Dermis blood vessel endothelial cell (primary cell): ENCODE measurements around the gene EVA1A. TPM values are rescaled to one million over a fixed set of nuclear protein-coding genes. Genes with fewer than 3 reads are reported as not detected.

Experiments
- DNase-seq: peaks from one replicate; pipeline ENCODE4 v3.0.0; 2010
- total RNA-seq: library from RNA; depleted of rRNA; stranded (reverse); fragments of >200 nt; gene quantifications from 2 replicates; pipeline ENCODE4 v1.2.3, GENCODE V29; 2014

EVA1A gene
- total RNA-seq, 1 donor from 2014 or later: 90.5 TPM

DNA sequence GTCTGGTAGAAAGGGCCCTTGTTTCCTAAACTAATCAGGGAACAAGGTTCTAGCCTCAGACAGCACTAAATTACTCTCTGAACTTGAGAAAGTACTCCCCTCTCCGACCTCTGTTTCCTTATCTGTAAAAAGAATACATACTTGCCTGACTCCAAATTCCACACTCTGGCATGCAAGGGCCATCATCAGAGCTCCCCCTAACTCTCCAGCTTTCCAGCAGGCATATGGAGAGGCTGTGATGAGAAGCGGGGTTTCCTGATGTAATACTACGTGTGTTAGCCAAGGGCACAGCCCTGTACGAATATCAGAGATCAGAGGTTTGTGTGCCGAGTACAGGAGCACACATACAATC lies 1.8 kb upstream of the EVA1A start:
- DNase-seq: peak; percentile 52

DNA sequence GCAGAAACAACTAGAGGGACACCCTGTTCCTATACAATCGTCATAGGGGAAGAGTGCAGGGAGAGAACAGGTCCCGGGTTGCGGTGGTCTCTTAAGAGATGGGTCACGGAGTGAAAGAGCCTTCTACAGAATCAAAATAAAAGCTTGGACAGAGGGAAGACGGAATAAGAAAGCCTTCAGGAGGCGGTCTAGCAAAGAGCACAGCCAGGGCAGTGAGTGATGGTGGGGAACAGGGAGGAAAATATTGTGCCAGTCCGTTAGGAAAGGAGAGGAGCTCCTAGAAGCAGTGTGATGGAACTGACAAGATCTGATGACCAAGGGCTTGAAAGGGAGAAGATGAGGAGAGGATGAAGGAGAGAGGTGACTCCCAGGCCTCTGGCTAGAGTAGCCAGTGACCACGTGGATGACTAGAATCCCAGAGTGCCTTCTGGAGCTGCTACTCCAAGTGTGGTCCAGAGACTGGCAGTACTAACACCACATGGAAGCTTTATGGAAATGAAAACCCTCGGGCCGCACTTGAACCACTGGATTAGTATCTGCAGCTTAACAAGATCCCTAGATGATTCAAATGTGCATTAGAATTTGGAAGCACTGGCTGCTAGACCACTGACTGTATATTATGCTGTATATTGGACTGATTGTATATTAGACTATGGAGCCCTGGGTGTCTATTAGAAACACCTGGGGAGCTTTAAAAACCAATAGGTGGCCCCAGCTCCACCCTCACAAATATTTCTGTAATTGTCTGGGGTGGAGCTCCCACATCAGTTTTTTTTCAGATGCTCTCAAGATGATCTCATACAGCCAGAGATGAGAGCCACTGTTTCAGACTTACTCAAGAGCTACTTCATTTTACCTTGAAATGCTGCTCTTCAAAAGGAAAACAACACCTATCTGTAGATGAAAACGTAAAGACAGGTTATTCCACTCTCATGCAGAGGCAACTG lies 1.1 kb upstream of the EVA1A start:
- DNase-seq: no peak

DNA sequence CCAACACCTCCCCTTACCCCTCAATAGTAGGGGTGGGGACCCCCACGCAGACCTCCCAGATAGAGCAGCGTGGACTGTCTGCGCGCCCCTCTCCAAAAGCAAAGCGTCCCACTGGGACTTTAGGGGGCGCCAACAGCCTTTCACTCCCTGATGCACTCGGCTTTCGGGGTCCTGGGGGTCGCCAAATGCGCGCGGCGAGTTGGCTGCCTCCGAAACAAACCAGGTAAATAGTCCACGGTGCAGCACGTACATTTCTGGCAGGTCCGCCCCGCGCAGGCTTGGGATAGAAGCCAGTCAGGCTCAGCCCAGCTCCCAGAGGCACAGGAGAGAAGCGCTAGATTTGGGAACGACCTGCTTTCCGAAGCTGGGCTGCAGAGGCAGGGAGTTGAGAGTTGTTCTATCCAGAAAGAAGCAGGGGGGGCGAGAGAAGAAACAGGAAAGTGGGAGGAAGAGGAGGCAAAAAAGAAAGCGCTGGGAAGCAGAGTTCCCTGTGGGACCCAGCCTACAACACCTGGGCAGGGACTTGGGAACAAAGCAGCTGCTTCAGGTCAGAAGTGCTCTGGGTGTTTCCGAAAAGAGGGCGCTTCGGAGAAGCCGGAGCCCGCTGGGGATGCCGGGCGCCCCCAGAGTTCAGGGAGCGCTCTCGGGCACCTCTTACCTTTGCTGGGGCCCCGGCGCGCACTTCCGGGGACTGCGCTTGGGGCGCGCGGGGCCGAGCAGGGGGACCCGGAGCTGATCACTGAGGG lies 544 bp downstream of the EVA1A start:
- peak; percentile 49 for DNase-seq

DNA sequence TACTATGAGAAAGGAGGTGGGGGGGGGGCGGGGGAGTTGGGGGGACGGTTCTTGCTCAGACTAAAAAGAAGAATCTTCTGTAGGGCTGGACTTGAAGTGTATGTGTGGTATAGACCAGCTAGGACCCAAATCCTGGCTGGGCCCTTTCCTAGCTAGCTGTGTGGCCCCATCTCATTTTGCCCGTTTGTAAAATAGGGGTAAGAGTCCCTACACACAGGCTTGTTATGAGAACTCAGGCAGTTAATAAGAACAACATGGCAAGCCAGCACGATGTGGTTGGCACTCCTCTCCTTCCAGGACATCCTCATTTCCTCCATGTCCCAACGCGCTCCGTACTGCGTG lies 1.1 kb downstream of the EVA1A start:
- DNase-seq: no peak

DNA sequence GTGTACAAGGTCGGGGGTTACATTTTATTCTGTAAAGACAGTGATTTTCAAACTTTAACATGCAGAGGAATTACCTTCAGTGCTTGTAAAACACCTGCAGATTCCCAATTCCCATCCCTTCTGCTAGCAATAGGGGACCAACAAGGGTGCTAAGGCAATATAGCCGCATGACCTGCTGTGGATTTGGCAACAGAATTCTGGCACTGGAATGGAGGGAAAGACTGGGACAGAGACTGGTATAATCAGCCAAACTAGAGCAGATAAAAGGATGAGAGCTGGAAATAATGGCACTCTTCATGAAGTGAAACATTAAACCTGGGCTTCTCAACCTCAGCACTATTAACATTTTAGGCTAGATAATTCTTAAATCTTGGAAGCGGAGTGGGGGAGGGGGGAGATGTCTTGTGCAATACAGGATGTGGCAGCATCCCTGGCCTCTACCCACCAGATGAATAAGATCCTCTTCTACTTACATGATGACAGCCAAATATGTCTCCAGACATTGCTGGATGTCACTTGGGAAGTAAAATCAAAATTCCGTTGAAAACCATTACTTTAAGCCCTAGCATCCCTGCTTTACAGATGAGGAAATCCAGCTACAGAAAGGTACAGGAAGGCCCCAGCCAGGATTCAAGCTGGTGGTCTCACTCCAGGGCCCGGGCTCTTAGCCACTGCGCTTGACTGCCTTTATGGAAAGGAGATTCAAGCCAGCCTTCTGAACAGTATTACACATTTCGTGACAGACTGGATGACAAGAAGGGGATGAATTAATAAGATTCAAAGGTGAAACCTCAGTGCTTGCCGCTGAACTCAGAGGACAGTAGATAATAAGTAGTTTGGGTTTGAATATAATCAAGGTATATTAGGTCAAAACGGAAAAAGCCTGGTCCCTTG lies 1.7 kb downstream of the EVA1A start:
- no peak for DNase-seq

DNA sequence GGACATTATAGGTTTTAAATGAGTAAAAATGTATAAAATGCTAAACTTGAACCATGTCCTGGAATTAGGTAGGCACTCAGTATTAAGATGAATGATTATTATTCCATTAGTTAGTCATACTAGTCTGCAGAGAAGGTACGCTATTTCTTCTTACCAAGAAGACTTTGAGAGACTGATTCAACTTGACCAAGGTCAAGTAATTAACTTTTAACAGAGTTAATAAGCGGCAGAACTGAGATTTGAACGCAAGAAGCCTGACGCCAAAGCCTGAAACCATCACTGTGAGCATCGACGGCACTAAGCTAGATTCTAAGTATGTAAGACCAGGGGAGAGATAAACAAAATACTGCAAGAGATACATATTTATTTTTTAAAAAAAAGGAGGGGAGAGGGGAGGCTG lies 2.6 kb downstream of the EVA1A start:
- DNase-seq: no peak

DNA sequence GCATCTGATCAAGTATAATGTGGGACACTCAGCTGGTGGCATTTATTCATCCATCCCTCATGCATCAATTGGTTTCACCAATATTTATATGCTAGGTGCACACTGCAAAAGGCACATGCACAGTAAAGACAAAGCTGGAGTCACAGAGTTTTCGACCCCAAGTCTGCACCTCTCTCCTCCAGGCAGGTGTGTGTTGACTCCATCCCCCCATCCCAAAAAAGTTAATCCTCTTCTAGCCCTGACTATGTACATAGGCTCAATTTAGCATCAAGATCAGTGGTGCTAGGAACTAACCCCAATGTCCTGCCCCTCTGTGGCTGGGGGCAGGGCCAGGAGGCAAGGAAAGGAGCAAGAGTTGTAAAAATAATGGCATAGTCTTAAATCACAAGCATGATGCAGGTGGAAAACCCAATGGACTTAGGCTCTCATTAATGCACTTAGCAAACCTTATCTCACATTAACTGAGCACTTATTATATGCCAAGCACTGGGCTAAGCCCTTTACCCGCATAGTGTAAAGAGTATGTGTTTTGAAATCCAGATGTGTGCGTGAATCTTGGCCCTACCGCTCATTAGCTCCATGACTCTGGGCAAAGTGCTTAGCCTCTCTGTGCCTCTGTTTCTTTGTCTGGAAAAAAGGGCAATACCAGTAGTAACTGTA lies 3.1 kb downstream of the EVA1A start:
- DNase-seq: no peak

DNA sequence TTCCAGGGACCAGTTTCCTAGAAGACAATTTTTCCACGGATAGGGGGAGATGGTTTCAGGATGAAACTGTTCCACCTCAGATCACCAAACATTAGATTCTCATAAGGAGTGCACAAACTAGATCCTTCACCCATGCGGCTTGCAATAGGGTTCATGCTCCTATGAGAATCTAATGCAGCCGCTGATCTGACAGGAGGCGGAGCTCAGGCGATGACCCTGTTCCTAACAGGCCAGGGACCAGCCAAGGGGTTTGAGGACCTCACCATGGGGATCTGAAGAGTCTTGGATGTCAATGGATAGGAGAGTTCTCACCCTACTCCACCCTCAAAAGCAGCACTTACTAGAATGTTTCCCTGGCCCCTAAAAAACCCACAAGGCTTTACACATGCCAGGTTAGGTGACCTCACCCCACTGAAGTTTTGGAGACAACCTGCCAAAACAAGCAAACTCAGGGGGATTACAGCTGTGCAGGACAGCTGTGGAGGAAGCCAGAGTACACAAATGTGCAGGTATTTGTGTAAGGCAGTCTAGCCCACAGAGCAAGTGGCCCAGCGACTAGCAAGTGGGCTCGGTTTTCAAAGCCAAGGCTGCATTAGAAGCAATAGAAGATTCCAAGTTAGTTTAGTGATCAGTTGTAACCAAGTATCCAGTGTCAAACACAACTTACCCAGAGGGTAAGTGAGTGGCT lies 3.9 kb downstream of the EVA1A start:
- DNase-seq: no peak

DNA sequence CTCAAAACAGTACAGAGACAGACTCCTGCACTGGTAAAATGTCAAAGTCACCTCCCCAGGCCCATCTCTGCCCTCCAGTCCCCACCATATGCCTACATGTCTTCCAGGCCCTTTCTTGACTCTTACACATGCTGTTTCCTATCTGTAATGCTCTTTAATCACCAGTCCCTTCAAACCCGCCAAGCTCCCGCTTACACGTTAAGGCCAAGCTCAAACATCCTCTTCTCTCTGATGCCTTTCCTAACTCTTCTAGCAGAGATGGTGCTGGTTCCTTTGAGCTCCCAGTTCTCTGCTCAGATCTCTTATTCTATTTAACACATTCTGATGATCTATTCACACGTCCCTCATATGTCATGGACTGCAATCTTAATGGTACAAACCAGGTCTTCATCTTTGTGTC lies 5.0 kb downstream of the EVA1A start:
- DNase-seq: no peak

DNA sequence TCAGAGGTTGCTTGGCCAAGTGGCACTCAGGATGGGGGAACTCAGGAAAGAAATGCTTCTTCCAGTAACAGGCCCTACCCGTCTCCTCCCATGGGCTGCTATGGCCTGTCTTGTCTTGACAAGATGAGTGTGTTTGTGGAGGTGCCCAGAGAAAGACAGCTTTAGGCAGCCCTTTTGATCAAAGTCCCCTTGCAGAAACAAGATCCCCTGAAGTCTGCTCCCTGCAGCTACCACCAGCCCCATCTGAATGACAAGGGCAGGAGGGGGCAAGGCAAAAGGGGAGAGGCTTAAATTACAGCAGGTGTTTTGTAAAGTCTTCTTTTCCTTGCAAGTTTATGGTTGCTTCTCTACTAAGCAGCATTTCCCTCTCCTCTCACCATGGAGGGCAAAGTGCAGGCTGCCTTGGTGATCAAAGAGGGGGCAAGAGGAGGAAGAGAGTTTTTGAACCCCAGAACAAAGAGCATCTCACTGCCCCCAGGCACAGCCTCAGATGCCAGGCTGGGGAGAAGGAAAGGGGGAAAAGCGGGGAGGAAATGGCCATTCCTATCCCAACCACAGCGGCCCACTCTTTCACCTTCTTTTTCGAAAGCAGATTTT lies 6.7 kb downstream of the EVA1A start:
- DNase-seq: no peak

DNA sequence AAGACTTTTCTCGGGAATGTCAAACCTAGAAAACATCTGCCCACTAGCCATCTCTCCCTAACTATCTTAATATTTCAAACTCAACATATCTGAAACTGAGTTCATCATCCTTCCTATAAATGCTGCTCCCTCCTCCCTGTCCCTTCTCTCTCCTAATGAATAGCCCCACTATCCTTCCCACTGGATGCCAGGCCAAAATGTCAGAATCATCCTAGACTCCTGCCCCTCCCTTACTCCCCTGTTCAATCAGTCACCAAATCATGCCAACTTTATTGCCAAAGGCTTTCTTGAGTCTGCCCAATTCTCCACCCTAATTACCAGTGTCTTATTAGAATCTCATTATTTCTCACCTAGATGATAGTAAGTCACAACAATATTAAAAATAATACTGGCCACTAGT lies 8.5 kb downstream of the EVA1A start:
- no peak for DNase-seq

DNA sequence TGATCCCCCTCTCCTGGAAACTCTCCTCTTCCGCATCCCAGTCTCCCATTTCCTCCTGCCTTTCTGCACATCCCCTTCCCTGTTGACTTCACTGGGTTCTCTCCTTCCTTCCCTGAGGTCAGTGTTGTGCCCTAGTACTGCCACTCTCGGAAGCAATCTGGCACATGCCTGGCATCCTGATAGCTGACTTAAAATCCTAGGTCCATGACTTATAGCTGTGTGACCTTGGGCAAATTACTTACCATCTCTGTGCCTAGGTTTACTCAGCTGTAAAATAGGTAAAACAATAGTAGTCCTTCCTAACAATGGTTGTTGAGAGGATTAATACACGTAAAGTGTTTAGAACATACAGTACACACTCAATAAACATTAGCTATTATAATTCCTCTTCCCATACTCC lies 9.3 kb downstream of the EVA1A start:
- no peak for DNase-seq

DNA sequence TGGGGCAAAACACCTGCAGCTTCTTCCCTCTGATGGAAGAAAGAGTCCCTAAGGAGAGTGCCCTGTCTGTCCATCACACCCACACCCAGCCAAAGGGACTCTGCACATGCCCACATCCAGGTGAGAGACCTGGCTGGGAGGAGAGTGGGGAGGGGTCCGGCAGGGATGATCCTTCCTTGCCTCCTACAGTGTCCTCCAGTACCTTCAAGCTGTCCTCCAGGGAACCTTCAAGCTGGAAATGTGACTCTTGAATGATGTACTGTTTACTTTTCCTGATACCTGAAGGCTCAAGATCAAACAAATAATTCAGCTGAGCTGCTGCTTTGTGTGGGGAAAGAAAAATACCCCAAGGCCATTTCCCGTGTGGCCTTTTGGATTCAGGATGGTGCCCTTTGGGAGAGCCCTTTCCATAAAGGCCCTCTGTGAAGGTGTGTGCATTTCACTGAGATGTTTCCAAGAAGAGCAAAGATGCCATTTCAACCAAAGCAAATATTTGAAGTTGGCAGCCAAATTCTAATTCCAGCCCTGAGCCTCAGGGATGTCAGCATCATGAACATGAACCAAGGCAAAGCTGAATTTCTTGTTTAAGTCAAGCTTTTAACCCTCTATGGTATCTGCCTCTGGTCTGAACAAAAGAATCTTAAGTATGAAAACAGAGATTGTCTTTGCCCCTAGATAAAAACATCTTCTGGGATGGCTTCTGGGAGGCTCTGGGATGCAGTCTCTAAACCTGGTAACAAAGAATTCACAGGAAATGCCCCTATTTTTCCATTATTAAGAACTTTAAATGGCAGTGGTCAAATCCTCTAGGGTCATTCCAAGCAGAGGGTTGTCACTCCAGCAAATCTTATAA lies 11.1 kb downstream of the EVA1A start:
- no peak for DNase-seq

DNA sequence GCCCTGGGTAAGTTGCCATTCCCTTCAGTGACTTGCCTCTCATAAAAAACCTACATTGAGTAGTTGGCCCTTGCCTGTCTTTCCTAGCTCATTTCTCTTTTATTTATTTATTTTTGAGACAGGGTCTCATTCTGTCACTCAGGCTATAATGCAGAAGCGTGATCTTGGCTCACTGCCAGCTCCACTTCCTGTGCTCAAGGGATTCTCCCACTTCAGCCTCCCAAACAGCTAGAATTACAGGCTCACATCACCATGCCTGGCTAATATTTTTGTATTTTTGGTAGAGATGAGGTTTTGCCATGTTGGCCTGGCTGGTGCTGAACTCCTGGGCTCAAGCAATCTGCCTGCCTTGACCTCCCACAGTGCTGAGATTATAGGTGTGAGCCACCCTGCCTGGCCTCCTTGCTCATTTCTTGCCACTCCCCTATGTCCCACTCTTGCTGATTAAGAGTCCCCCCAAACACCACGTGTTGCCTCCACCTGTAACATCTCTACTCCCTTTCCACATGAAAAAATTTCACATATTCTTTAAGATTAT lies 12.6 kb downstream of the EVA1A start:
- DNase-seq: peak; percentile 60

DNA sequence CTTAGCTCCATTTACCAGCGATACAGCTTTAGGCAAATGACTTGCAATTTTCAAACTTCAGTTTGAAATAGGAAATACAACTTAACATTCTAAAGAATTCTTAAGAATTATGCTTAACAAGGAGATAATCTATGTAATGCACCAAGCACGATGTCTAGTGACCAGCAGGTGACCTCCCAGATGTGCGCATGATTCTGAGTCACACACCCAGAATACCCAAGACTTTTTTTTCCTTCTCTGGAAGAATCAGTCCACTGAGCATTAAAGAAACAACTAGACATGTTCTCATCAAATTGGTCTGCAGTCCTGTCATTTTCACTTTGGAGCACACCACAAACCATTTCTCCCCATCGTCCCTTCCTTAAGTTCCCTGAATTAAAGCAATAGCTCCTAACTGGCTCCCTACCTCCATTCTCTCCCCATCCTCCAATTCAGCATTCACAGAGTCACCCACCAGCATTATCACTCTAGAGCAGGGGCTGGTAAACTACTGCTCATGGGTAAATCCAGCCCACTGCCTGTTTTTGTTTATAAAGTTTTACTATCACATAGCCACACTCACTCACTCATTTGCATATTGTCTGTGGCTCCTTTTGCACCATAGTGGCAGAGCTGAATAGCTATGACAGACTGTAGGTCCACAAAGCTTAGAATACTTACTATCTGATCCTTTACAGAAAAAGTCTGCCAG lies 13.2 kb downstream of the EVA1A start:
- DNase-seq: peak; percentile 58

DNA sequence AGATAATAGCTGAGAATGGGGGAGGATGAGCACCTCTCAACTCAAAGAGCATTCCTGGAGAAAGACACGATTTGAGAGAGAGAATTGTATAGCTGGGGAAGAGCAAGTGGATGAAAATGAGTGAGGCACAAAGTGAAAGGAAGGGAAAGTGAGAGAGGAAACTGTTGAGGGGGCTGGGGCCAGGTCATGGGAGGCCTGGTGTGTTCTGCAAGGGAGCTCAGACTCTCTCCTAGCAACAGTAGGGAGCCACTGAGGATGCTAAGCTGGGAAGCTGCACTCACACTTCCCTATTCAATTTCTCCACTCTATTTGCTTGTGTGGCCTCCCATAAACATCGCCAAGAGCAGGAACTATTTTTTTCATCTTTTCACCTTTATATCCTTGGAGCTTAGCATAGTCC lies 14.8 kb downstream of the EVA1A start:
- DNase-seq: no peak

DNA sequence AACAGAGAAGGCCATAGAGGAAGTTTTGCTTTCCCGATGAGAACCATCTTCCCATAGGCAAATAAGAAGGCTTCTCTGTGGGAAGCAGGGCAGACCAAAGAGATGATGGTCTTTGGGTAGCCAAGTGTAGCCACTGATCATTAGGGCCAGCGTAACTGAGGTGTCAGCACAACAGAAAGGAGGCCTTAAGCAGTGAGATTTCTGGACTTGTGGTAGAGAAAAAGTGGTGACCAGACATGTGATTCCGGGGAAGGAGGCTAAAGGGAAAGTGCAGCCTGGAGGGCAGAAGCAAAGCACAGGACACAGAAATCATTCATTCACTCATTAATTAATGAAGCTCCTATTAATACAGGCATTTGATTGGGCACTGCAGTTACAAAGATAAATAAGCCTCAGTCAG lies 15.4 kb downstream of the EVA1A start:
- no peak for DNase-seq

DNA sequence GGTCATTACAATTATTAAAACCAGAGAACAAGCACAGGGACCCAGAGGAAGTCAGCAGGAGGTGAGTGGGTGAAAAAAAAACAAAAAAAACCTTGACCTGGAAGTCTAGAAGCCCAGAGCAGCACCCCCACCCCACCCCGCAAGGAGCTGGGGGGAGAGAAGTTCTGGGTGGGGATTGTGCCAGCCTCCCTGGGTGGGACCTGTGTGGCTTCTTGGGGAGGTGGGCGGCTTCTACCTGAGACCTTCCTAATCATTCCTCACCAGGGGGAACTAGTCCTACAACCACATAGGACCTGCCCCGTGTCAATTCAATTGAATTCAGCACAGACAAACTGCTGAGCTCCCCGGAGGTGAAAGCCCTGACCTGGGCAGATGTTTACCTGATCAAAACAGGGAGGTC lies 17.3 kb downstream of the EVA1A start:
- DNase-seq: no peak

DNA sequence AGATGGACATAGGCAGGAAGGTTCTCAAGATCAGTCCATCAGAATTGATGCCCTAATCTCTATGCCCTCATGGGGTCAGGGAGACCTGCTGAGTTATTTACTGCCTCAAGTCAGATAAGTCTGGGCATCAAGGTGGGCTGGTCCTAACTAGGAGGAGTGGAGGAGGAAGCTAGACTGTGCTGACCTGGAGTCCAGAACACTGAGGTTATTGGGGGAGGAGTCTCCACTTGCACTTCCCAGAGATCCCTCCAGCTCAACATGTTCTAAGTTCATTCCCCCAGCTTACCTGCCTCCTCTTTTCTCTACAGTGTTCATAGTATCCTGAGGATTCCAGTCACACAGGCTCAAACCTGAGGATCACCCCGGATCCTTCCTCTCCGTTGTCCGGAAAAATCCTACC lies 19.3 kb downstream of the EVA1A start:
- DNase-seq: no peak

DNA sequence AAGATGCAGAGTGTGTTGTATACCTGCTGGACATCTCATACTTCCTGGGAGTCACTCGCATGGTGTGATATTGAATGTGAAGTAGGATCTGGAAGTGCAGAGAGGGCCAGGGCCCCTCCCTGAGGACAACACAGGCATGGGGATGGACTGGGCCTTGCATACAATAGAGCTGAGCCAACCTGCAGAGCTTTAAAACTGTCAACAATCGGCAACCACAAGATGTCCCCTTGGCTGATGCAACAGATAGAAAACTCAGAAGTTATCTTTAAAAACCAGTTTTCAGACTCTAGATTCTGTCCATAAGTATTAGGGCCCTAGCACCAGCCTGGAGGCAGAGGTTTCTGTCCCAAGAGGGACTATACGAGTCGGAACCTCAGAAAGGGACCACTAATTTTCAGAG lies 19.7 kb downstream of the EVA1A start:
- no peak for DNase-seq
